IPS-20b (cell line): Measurements from ENCODE around the gene INO80C.
A peak's percentile ranks its signal among the peaks of the same experiment; 100 is the strongest.

Experiments
- H3K27ac ChIP-seq: one replicate; pipeline ENCODE4 v1.5.1; 2013; ENCODE audit warnings: low read length
- H3K27me3 ChIP-seq: 2 replicates; pipeline ENCODE4 v1.6.1; 2013; ENCODE audit warnings: mild to moderate bottlenecking, low read length, inconsistent platforms; ENCODE audit not compliant: insufficient read depth
- H3K36me3 ChIP-seq: 2 replicates; pipeline ENCODE4 v1.6.1; 2013; ENCODE audit warnings: low read depth, mild to moderate bottlenecking, inconsistent platforms, low read length, moderate library complexity; ENCODE audit not compliant: insufficient read depth
- H3K4me1 ChIP-seq: 2 replicates; pipeline ENCODE4 v1.6.1; 2013; ENCODE audit warnings: mild to moderate bottlenecking, control low read depth, inconsistent platforms, low read length, moderate library complexity; ENCODE audit not compliant: insufficient read depth
- H3K4me3 ChIP-seq: 2 replicates; pipeline ENCODE4 v1.5.1; 2013; ENCODE audit warnings: mild to moderate bottlenecking, low read length, inconsistent platforms
- H3K9ac ChIP-seq: 2 replicates; pipeline ENCODE4 v1.6.1; 2013; ENCODE audit warnings: low read depth, mild to moderate bottlenecking, inconsistent platforms, low read length, moderate library complexity
- H3K9me3 ChIP-seq: 2 replicates; pipeline ENCODE4 v1.6.1; 2013; ENCODE audit warnings: mild to moderate bottlenecking, low read depth, low read length, inconsistent platforms; ENCODE audit not compliant: insufficient read depth

Gene INO80C, protein sequence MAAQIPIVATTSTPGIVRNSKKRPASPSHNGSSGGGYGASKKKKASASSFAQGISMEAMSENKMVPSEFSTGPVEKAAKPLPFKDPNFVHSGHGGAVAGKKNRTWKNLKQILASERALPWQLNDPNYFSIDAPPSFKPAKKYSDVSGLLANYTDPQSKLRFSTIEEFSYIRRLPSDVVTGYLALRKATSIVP

DNA sequence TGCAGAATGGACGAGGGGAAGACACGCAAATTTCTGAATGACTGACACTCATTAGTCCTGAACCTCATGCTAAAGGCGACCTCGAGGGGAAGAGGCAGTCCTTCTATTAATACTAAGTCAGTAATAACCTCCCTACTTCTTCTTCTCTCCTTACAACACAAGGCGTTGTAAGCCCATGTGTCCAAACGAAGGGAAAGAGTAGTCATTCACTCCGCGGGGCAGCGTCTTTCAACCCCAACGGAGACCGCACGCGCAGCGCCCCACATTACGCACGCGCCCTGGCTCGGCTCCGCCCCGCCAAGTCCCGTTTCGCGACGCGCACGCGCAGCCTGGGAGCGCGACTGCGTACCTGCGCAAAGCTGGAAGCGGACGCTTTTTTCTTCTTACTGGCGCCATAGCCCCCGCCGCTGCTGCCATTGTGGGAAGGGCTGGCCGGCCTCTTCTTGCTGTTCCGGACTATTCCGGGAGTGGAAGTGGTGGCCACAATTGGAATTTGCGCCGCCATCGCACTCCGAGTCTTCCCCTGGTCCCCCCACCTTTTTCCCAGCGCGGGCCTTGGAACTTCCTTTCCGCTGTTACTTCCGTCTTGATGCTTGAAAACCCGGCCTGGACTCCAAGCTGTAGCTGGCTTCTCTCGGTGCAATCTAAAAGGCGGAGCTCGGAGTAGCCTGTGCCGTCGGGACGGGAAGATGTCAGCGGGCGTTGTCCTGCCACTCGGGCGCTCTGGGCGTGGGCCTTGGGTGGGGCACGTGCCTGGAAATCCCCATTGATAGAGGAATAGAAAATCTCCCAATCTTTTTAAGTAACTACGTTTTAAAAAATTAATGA lies at the start of gene INO80C:
TSS of gene INO80C (minus strand) at position 591 of the 828 bp plus-strand sequence. CDS start at position 505, 86 bp downstream.
- peak within 1 kb of the TSS; percentile 58 for H3K27ac ChIP-seq
- H3K9me3 ChIP-seq: no peaks in the 10 kb centered on the region
- H3K4me3 ChIP-seq: peak within 1 kb of the TSS; percentile 85
- H3K27me3 ChIP-seq: no peaks in the 10 kb centered on the region
- H3K9ac ChIP-seq: peak within 1 kb of the TSS; percentile 88
- no peaks in the 10 kb centered on the region for H3K36me3 ChIP-seq
- peaks cover 19% of the 10 kb centered on the region for H3K4me1 ChIP-seq

DNA sequence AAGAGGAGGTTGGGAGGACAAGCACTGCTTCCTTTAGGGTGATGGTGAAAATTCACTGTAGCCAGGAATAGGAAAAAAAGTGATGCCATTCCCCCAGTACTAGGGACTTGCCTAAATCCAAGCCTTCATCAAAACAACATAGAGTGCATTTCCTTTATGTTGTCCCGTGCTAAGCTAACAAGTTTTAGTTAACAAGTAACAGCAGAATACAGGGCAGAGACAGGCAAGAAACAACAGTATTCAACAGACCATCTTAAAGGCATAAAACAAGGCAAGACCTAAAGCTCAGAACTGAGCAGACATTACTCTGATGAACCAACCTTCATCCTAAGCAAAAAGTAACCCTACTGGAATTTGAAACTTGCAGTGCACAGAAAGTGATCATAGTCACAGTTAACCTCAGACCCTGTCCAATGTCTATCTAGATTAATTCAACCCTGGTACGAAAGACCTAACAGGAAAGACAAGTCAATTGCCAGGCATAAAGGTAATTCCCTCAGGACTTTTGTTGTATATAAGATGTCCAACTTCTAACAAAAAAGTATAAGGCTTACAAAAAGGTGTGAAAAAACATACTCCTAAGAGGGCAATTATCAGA lies 49.3 kb upstream of the INO80C start:
- H3K27me3 ChIP-seq: no peaks in the 10 kb centered on the region
- no peaks in the 10 kb centered on the region for H3K4me1 ChIP-seq
- no peak overlapping the region for H3K9ac ChIP-seq
- H3K27ac ChIP-seq: no peak overlapping the region
- no peak overlapping the region for H3K4me3 ChIP-seq
- no peaks in the 10 kb centered on the region for H3K36me3 ChIP-seq
- no peaks in the 10 kb centered on the region for H3K9me3 ChIP-seq

DNA sequence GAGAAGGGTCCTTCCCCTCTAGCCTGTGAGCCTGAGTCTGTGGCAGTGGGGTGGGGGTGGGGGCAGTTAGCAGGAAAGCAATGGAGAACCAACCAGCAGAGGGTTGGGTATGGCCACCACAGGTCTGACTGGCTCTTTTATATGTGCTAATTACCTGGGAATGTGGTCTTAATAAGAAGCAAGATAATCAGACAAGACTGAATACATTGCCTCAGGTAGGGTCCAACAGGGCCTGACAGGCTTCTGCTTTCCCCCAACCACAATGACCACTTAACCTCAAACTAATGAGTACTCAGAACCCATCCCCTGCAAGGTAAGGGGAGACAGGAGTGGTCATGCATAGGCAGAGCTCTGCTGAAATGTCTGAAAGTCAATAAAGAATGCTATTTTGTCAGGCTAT lies 44.6 kb upstream of the INO80C start:
- Histone ChIP-seq H3K27me3 (no peaks in the 10 kb centered on the region), H3K36me3 (no peaks in the 10 kb centered on the region), H3K27ac (no peak overlapping the region), H3K9ac (no peak overlapping the region), H3K4me1 (no peaks in the 10 kb centered on the region), H3K4me3 (no peak overlapping the region), H3K9me3 (no peaks in the 10 kb centered on the region)

DNA sequence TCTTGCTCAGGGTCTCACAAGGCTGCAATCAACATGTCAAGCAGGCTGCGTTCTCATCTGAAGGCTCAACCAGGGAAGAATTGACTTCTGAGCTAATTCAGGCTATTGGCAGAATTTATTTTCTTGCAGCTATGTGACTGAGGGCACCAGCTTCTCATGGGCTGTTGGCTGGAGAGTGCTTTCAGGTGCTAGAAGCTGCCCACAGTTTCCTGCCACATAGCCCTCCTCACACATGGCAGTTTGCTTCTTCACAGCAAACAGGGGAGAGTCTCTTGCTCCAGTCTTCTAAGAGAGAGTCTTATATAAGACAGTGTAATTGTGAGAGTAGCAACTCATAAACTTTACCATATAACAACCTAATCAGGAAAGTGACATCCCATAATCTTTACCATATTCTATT lies 37.5 kb upstream of the INO80C start:
- Histone ChIP-seq H3K27me3 (no peaks in the 10 kb centered on the region), H3K9ac (no peak overlapping the region), H3K36me3 (no peaks in the 10 kb centered on the region), H3K4me3 (no peak overlapping the region), H3K9me3 (peaks cover 7% of the 10 kb centered on the region), H3K4me1 (no peaks in the 10 kb centered on the region), H3K27ac (no peak overlapping the region)

DNA sequence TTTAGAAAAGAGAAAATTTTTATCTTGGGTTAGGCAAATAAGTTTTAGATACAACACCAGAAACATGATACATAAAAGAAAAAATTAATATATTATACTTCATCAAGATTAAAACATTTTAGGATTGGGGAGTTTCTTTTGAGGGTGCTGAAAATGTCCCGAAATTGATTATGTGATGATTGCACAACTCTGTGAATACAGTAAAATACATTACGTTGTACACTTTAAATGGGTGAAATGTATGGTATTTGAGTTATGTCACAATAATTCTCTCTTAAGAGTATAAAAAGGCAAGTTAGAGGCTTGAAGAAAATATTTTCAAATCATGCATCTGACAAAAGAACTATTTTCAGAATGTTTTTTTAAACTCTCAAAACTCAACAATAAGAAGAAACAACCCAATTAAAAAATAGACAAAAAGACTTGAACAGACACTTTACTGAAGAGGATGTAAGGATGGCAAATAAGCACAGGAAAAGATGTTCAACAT lies 36.2 kb upstream of the INO80C start:
- peaks cover 7% of the 10 kb centered on the region for H3K9me3 ChIP-seq
- H3K27ac ChIP-seq: no peak overlapping the region
- H3K9ac ChIP-seq: no peak overlapping the region
- no peak overlapping the region for H3K4me3 ChIP-seq
- no peaks in the 10 kb centered on the region for H3K27me3 ChIP-seq
- H3K4me1 ChIP-seq: no peaks in the 10 kb centered on the region
- no peaks in the 10 kb centered on the region for H3K36me3 ChIP-seq

DNA sequence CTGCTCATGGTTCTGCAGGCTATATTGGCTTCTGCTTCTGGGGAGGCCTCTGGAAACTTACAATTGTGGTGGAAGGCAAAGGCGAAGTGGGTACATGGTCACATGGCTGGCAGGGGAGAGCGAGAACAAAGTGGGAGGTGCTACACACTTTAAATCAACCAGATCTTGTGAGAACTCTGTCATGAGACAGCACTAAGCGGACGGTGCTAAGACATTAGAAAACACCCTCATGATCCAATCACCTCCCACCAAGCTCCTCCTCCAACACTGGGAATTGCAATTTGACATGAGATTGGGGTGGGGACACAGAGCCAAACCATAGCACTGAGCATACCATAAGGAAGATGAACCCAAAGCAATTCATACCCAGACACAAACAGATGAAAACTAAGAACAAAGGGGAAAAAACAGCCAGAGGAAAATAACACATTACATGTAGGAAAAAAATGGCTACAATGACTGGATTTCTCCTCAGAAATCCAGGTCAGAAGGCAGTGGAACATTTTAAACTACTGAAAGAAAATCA lies 31.1 kb upstream of the INO80C start:
- no peak overlapping the region for H3K9ac ChIP-seq
- peaks cover 3% of the 10 kb centered on the region; the same call in 1 of the 2 replicates for H3K4me1 ChIP-seq
- no peaks in the 10 kb centered on the region for H3K36me3 ChIP-seq
- no peak overlapping the region for H3K4me3 ChIP-seq
- peaks cover 3% of the 10 kb centered on the region; the same call in 1 of the 2 replicates for H3K9me3 ChIP-seq
- no peaks in the 10 kb centered on the region for H3K27me3 ChIP-seq
- H3K27ac ChIP-seq: no peak overlapping the region

DNA sequence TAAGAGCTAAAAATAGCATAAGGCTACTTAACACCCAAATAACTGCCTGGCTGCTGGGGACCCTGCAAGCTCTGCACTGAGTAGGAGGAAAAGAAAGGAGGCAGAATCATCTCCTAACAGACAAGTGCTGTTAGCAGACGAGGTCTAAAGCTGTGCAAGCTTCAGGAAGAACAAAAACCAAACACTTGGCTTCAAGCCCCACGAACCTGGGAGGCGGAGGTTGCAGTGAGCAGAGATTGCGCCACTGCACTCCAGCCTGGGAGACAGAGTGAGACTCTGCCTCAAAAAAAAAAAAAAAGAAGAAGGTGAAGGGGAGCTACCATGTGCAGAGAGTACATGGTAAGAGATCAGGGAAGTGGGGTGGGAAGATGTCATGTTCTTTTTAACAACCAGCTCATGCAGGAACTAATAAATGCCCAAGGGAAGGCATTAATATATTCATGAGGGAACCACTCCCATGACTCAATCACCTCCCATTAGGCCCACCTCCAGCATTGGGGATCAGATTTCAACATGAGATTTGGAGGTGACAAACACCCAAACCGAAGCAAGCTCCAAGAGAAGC lies 28.8 kb upstream of the INO80C start:
- Histone ChIP-seq H3K4me3 (no peak overlapping the region), H3K4me1 (peaks cover 3% of the 10 kb centered on the region; the same call in 1 of the 2 replicates), H3K27ac (no peak overlapping the region), H3K36me3 (no peaks in the 10 kb centered on the region), H3K9me3 (peaks cover 3% of the 10 kb centered on the region; the same call in 1 of the 2 replicates), H3K27me3 (no peaks in the 10 kb centered on the region), H3K9ac (no peak overlapping the region)

DNA sequence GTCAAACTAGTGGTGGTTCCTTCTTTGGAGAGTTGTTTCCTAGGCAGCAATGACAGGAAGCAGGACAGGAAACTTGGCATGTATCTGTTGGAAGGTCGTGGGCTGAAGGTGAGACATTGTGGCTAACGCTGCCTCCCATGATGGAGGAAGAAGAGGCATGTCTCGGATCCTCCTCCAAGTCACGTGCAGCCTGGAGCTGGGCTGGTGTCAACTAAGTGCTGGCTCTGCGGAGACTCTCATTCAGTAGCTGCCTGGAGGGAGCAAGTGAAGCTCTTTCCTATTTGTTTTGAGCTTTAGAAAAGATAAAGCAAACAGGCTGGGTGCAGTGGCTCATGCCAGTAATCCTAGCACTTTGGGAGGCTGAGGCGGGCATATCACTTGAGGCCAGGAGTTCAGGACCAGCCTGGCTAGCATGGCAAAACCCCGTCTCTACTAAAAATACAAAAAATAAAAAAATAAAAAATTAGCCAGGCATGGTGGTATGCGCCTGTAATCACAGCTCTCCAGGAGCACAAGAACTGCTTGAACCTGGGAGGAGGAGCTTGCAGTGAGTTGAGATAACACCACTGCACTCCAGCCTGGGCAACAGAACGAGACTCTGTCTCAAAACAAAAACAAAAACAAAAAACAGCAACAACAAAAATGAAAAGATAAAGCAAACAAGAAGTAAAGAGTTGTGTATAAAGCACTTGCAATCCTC lies 28.2 kb upstream of the INO80C start:
- Histone ChIP-seq H3K27ac (no peak overlapping the region), H3K4me1 (peaks cover 3% of the 10 kb centered on the region; the same call in 1 of the 2 replicates), H3K4me3 (no peak overlapping the region), H3K27me3 (no peaks in the 10 kb centered on the region), H3K9me3 (no peaks in the 10 kb centered on the region), H3K9ac (no peak overlapping the region), H3K36me3 (no peaks in the 10 kb centered on the region)

DNA sequence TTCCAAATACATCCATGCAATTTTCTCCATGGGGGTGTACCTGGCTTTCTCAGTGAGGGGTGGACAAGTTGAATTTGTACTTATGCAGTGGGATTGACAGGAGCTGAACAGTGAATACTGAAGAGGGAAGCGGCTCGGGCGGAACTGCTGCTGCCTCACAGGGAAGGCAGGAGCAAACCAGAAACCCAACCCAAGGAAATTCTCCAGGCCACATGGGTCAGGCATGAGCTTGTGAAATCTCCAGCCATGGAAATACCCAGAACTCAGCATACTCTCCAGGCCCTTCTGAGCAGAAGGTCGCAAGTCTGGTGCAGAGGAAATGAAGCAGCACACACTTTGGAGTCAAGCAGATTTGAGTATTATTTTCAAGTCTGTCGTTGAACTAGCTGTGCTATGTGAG lies 26.5 kb upstream of the INO80C start:
- Histone ChIP-seq H3K36me3 (no peaks in the 10 kb centered on the region), H3K27me3 (no peaks in the 10 kb centered on the region), H3K27ac (no peak overlapping the region)

DNA sequence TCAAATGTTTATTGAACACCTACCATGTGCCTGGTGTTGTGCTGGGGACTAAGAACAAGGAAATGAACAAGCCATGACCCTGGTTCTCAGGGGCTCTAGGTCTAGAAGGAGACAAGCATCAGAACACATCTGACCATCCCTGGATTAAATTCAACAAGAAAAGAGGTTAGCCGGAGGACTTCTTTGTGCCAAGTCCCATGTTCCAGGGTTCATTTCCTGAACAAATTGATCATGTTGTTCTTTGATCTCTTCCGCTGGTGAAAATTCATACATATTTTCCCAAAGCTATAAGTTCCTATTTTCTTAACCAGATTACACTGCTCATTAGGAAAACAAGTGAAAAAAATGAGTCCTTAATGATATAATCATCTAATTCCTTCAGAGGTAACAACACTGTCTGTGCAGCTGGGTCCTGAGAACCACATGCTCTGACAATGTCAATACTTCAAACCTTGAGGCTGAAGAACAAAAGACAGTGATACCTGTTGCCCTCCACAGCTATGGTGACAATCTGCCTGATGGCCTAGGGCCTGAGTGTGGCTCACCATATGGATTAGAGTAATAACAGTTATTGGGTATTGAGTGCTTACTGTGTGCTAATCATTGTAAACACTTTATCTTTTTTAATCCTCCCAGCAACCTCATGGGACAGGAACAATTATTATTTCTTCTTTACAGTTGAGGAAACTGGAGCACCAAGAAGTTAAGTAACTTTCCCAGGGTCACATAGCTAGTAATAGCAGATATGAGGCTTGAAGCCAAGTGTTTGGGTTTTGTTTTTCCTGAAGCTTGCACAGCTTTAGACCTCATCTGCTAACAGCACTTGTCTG lies 24.6 kb upstream of the INO80C start:
- Histone ChIP-seq H3K27ac (no peak overlapping the region), H3K27me3 (no peaks in the 10 kb centered on the region), H3K9ac (no peak overlapping the region), H3K9me3 (no peaks in the 10 kb centered on the region), H3K36me3 (no peaks in the 10 kb centered on the region), H3K4me3 (no peak overlapping the region), H3K4me1 (peaks cover 3% of the 10 kb centered on the region; the same call in 1 of the 2 replicates)

More for the DNA sequence above, 26.5 kb upstream of the INO80C start:
- Histone ChIP-seq H3K9ac (no peak overlapping the region), H3K4me3 (no peak overlapping the region), H3K4me1 (peaks cover 3% of the 10 kb centered on the region; the same call in 1 of the 2 replicates), H3K9me3 (no peaks in the 10 kb centered on the region)
